WTC11 (cell line): ENCODE data around the gene TBCCD1. TPM values are rescaled to one million over a fixed set of nuclear protein-coding genes. Genes with fewer than 3 reads are reported as not detected.

ENCODE experiments used
- CBFB ChIP-seq: sonication (generic); formaldehyde crosslinking; IDR thresholded peaks from 2 replicates; pipeline ENCODE4 v1.8.1; 2022; ENCODE audit warnings: mild to moderate bottlenecking, low read depth, missing genetic modification reagents
- CTCF ChIP-seq: fragments of 200-600 bp; IDR thresholded peaks from 2 replicates; pipeline ENCODE4 v1.8.0; 2022; ENCODE audit warnings: antibody characterized with exemption
- FOXP4 ChIP-seq: sonication (generic); formaldehyde crosslinking; IDR thresholded peaks from 2 replicates; pipeline ENCODE4 v1.8.0; 2022; ENCODE audit warnings: mild to moderate bottlenecking, missing genetic modification reagents
- HMGA2 ChIP-seq: fragments of 250-450 bp; sonication (Bioruptor Pico); IDR thresholded peaks from 2 replicates; pipeline ENCODE4 v1.4.0; 2021; ENCODE audit warnings: mild to moderate bottlenecking, moderate library complexity
- HMGXB4 ChIP-seq: sonication (generic); formaldehyde crosslinking; IDR thresholded peaks from 2 replicates; pipeline ENCODE4 v1.8.1; 2023; ENCODE audit warnings: mild to moderate bottlenecking, moderate library complexity, missing genetic modification reagents
- JAZF1 ChIP-seq: fragments of 250-450 bp; sonication (Bioruptor Pico); IDR thresholded peaks from 2 replicates; pipeline ENCODE4 v1.9.0; 2021; ENCODE audit warnings: moderate library complexity, mild to moderate bottlenecking, inconsistent platforms
- NFATC4 ChIP-seq: fragments of 250-450 bp; sonication (Bioruptor Pico); IDR thresholded peaks from 2 replicates; pipeline ENCODE4 v1.9.0; 2021; ENCODE audit warnings: mild to moderate bottlenecking
- NFE2L1 ChIP-seq: sonication (generic); formaldehyde crosslinking; IDR thresholded peaks from 2 replicates; pipeline ENCODE4 v1.8.1; 2023; ENCODE audit warnings: missing genetic modification reagents
- RELA ChIP-seq: sonication (generic); formaldehyde crosslinking; IDR thresholded peaks from 2 replicates; pipeline ENCODE4 v1.8.1; 2022; ENCODE audit warnings: missing genetic modification reagents, mild to moderate bottlenecking, borderline replicate concordance
- SMAD3 ChIP-seq: sonication (generic); formaldehyde crosslinking; IDR thresholded peaks from 2 replicates; pipeline ENCODE4 v1.8.0; 2022; ENCODE audit warnings: missing genetic modification reagents, mild to moderate bottlenecking, borderline replicate concordance
- SP1 ChIP-seq: sonication (generic); formaldehyde crosslinking; conservative IDR thresholded peaks from 2 replicates; pipeline ENCODE4 v1.8.1; 2022; ENCODE audit warnings: missing genetic modification reagents
- TCF7 ChIP-seq: sonication (generic); formaldehyde crosslinking; IDR thresholded peaks from 2 replicates; pipeline ENCODE4 v1.8.0; 2022; ENCODE audit warnings: mild to moderate bottlenecking, low read depth, missing genetic modification reagents, moderate library complexity
- TEAD1 ChIP-seq: sonication (generic); formaldehyde crosslinking; IDR thresholded peaks from 2 replicates; pipeline ENCODE4 v1.8.0; 2022; ENCODE audit warnings: mild to moderate bottlenecking, missing genetic modification reagents
- ZNF121 ChIP-seq: sonication (generic); formaldehyde crosslinking; IDR thresholded peaks from 2 replicates; pipeline ENCODE4 v1.8.0; 2023; ENCODE audit warnings: missing genetic modification reagents
- ZNF138 ChIP-seq: sonication (generic); formaldehyde crosslinking; conservative IDR thresholded peaks from 2 replicates; pipeline ENCODE4 v1.8.1; 2022; ENCODE audit warnings: mild to moderate bottlenecking, moderate library complexity, missing genetic modification reagents
- ZNF219 ChIP-seq: sonication (generic); formaldehyde crosslinking; IDR thresholded peaks from 2 replicates; pipeline ENCODE4 v1.8.0; 2023; ENCODE audit warnings: missing genetic modification reagents, mild to moderate bottlenecking, borderline replicate concordance
- ZNF232 ChIP-seq: sonication (generic); formaldehyde crosslinking; IDR thresholded peaks from 2 replicates; pipeline ENCODE4 v1.8.0; 2022; ENCODE audit warnings: mild to moderate bottlenecking, missing genetic modification reagents
- ZNF263 ChIP-seq: sonication (generic); formaldehyde crosslinking; IDR thresholded peaks from 2 replicates; pipeline ENCODE4 v1.8.1; 2022; ENCODE audit warnings: low read depth, mild to moderate bottlenecking, moderate library complexity, missing genetic modification reagents
- ZNF396 ChIP-seq: fragments of 250-450 bp; sonication (Bioruptor Pico); IDR thresholded peaks from 2 replicates; pipeline ENCODE4 v1.8.0; 2021; ENCODE audit warnings: mild to moderate bottlenecking, moderate library complexity, borderline replicate concordance
- ZNF416 ChIP-seq: fragments of 250-450 bp; sonication (Bioruptor Pico); IDR thresholded peaks from 2 replicates; pipeline ENCODE4 v1.9.0; 2021; ENCODE audit warnings: mild to moderate bottlenecking, inconsistent platforms
- ZNF423 ChIP-seq: fragments of 250-450 bp; sonication (Bioruptor Pico); IDR thresholded peaks from 2 replicates; pipeline ENCODE4 v2.1.2; 2022; ENCODE audit warnings: mild to moderate bottlenecking, moderate library complexity
- ZNF512 ChIP-seq: sonication (generic); formaldehyde crosslinking; IDR thresholded peaks from 2 replicates; pipeline ENCODE4 v1.8.1; 2022; ENCODE audit warnings: missing genetic modification reagents, borderline replicate concordance
- total RNA-seq: library from RNA; stranded (reverse); gene quantifications from 3 replicates; pipeline ENCODE4 v1.2.3, GENCODE V29; 2021
- TF ChIP-seq, protein P1 (sequence below): fragments of 250-450 bp; sonication (Bioruptor Pico); IDR thresholded peaks from 2 replicates; pipeline ENCODE4 v1.9.0; 2021; ENCODE audit warnings: mild to moderate bottlenecking
- TF ChIP-seq, protein P2 (sequence below): sonication (generic); formaldehyde crosslinking; IDR thresholded peaks from 2 replicates; pipeline ENCODE4 v1.8.1; 2022; ENCODE audit warnings: low read depth, missing genetic modification reagents, borderline replicate concordance
- TF ChIP-seq, protein P3 (sequence below): fragments of 250-450 bp; sonication (Bioruptor Pico); IDR thresholded peaks from 2 replicates; pipeline ENCODE4 v2.1.2; 2022; ENCODE audit warnings: mild to moderate bottlenecking, moderate library complexity
- TF ChIP-seq, protein P4 (sequence below): sonication (generic); formaldehyde crosslinking; IDR thresholded peaks from 2 replicates; pipeline ENCODE4 v1.8.0; 2022; ENCODE audit warnings: mild to moderate bottlenecking, missing genetic modification reagents

The TBCCD1 gene
- total RNA-seq, 1 experiment from 2014 or later: 10.6 TPM

DNA sequence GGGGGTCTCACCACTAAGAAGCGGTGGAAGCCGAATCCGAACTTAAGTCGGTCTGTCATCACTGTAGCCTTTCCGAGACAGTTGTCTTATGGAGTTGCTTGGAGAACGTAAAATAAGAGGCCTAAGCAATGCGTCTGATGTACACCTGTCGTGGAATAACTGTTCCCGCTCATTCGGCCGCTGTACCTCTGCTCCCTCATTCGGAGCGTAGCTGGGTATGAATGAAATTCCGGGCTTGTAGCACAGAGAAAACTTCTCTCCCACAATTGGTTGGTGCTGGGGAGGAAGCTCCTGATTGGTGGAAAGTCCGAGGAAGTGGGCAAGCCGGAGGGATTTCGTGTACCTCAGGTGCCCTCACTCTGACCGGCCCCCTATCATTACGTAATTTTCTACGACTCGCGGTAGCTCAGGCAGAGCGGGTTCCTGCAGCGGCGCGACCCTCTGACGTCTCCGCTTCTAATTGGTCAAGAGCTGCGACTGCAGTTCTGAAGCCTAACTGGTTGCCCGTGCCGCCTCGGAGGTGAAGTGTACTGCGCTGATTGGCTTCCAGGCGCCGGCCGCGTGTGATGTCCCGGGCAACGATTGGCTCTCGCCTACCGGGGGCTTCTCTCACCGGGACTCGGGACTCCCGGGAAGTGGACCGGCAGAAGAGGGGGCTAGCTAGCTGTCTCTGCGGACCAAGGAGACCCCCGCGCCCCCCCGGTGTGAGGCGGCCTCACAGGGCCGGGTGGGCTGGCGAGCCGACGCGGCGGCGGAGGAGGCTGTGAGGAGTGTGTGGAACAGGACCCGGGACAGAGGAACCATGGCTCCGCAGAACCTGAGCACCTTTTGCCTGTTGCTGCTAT is 3.2 kb upstream of the TBCCD1 start, which contains the start of gene DNAJB11 (continued):
- TF ChIP-seq TEAD1 (CRISPR knock-in tag) (no peak), ZNF232 (CRISPR knock-in tag) (no peak), FOXP4 (CRISPR knock-in tag) (no peak), SMAD3 (CRISPR knock-in tag) (no peak), JAZF1 (no peak), NFATC4 (CRISPR knock-in tag) (no peak), ZNF423 (CRISPR knock-in tag) (no peak), ZNF138 (CRISPR knock-in tag) (no peak), RELA (CRISPR knock-in tag) (no peak), SP1 (peak; percentile 69), ZNF512 (no peak), ZNF416 (CRISPR knock-in tag) (no peak), ZNF219 (CRISPR knock-in tag) (no peak), TCF7 (CRISPR knock-in tag) (no peak), CTCF (no peak), ZNF121 (CRISPR knock-in tag) (no peak), ZNF396 (CRISPR knock-in tag) (no peak), ZNF263 (CRISPR knock-in tag) (no peak), NFE2L1 (CRISPR knock-in tag) (no peak), CBFB (CRISPR knock-in tag) (no peak), HMGXB4 (CRISPR knock-in tag) (no peak), HMGA2 (CRISPR knock-in tag) (no peak)
- TF ChIP-seq, protein P1, sequence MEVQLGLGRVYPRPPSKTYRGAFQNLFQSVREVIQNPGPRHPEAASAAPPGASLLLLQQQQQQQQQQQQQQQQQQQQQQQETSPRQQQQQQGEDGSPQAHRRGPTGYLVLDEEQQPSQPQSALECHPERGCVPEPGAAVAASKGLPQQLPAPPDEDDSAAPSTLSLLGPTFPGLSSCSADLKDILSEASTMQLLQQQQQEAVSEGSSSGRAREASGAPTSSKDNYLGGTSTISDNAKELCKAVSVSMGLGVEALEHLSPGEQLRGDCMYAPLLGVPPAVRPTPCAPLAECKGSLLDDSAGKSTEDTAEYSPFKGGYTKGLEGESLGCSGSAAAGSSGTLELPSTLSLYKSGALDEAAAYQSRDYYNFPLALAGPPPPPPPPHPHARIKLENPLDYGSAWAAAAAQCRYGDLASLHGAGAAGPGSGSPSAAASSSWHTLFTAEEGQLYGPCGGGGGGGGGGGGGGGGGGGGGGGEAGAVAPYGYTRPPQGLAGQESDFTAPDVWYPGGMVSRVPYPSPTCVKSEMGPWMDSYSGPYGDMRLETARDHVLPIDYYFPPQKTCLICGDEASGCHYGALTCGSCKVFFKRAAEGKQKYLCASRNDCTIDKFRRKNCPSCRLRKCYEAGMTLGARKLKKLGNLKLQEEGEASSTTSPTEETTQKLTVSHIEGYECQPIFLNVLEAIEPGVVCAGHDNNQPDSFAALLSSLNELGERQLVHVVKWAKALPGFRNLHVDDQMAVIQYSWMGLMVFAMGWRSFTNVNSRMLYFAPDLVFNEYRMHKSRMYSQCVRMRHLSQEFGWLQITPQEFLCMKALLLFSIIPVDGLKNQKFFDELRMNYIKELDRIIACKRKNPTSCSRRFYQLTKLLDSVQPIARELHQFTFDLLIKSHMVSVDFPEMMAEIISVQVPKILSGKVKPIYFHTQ: no peak
- TF ChIP-seq, protein P2, sequence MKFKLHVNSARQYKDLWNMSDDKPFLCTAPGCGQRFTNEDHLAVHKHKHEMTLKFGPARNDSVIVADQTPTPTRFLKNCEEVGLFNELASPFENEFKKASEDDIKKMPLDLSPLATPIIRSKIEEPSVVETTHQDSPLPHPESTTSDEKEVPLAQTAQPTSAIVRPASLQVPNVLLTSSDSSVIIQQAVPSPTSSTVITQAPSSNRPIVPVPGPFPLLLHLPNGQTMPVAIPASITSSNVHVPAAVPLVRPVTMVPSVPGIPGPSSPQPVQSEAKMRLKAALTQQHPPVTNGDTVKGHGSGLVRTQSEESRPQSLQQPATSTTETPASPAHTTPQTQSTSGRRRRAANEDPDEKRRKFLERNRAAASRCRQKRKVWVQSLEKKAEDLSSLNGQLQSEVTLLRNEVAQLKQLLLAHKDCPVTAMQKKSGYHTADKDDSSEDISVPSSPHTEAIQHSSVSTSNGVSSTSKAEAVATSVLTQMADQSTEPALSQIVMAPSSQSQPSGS (CRISPR knock-in tag): no peak
- TF ChIP-seq, protein P3, sequence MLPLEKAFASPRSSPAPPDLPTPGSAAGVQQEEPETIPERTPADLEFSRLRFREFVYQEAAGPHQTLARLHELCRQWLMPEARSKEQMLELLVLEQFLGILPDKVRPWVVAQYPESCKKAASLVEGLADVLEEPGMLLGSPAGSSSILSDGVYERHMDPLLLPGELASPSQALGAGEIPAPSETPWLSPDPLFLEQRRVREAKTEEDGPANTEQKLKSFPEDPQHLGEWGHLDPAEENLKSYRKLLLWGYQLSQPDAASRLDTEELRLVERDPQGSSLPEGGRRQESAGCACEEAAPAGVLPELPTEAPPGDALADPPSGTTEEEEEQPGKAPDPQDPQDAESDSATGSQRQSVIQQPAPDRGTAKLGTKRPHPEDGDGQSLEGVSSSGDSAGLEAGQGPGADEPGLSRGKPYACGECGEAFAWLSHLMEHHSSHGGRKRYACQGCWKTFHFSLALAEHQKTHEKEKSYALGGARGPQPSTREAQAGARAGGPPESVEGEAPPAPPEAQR: no peak
- TF ChIP-seq, protein P4, sequence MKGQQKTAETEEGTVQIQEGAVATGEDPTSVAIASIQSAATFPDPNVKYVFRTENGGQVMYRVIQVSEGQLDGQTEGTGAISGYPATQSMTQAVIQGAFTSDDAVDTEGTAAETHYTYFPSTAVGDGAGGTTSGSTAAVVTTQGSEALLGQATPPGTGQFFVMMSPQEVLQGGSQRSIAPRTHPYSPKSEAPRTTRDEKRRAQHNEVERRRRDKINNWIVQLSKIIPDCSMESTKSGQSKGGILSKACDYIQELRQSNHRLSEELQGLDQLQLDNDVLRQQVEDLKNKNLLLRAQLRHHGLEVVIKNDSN (CRISPR knock-in tag): no peak; the same call in 1 of the 2 replicates
